ENCODE data around the gene IPO13. TPM values are rescaled to one million over a fixed set of nuclear protein-coding genes. Genes with fewer than 3 reads are reported as not detected.

The IPO13 gene
- total RNA-seq, 1 donor from 2014 or later = 39.2 TPM

DNA sequence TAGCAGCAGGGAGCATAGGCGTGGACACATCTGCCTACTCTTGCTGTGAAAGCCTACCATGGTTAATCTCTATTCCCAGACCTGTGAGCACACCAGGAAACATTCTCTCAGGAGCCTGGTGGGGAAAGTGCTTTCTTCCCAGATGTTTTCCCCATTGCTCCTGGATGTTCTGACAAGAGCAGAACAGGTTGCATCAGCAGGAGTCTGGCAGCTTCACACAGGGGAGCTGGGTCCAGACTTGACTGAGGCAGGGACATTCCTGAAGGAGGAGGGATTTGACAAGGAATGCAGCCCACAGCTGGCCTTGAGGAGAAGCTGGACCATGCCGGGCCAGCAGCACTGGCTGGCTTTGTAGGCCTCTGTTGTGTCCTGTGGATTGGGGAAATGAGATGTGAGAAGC lies 34.1 kb upstream of the IPO13 start:
- no peak for DNase-seq (ENCODE audit: low spot score)
- H3K27ac Mint-ChIP-seq (ENCODE audit: unreplicated experiment) = peak overlapping the region; percentile 85

DNA sequence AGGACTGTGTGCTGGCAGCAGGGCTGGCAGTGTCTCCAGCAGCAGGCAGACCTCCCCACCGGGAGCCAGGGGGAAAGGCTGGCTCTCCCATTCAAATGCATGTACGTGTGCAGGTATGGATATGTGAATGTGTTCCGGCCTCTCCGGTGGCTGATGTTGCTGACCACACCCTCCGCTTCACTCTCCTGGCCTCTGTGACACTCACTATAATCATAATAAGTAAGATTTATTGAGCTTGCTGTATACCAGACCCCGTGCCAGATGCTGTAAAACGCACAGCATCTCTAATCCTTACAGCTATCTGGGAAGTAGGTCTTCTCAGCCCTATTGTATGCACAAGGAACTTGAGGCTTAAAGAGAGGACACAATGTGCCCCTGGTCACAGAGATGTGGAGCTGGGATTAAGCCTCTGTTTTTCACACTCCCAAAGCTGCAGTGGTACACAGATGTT lies 33.7 kb upstream of the IPO13 start:
- peak overlapping the region; percentile 85 for H3K27ac Mint-ChIP-seq (ENCODE audit: unreplicated experiment)
- DNase-seq (ENCODE audit: low spot score) = no peak

More for the DNA sequence above, 34.1 kb upstream of the IPO13 start:
- H3K27me3 Mint-ChIP-seq (ENCODE audit: low read depth) = no peaks in the 10 kb centered on the region
- H3K36me3 Mint-ChIP-seq (ENCODE audit: low read depth) = peaks cover 10% of the 10 kb centered on the region
- no peak overlapping the region for H3K4me3 Mint-ChIP-seq (ENCODE audit: unreplicated experiment)
- no peaks in the 10 kb centered on the region for H3K9me3 Mint-ChIP-seq (ENCODE audit: low read depth)
- peaks cover 17% of the 10 kb centered on the region for H3K4me1 Mint-ChIP-seq (ENCODE audit: low read depth)
- TF ChIP-seq, protein P1, sequence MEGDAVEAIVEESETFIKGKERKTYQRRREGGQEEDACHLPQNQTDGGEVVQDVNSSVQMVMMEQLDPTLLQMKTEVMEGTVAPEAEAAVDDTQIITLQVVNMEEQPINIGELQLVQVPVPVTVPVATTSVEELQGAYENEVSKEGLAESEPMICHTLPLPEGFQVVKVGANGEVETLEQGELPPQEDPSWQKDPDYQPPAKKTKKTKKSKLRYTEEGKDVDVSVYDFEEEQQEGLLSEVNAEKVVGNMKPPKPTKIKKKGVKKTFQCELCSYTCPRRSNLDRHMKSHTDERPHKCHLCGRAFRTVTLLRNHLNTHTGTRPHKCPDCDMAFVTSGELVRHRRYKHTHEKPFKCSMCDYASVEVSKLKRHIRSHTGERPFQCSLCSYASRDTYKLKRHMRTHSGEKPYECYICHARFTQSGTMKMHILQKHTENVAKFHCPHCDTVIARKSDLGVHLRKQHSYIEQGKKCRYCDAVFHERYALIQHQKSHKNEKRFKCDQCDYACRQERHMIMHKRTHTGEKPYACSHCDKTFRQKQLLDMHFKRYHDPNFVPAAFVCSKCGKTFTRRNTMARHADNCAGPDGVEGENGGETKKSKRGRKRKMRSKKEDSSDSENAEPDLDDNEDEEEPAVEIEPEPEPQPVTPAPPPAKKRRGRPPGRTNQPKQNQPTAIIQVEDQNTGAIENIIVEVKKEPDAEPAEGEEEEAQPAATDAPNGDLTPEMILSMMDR (IDR thresholded peaks at IDR 0.05) = no peak

DNA sequence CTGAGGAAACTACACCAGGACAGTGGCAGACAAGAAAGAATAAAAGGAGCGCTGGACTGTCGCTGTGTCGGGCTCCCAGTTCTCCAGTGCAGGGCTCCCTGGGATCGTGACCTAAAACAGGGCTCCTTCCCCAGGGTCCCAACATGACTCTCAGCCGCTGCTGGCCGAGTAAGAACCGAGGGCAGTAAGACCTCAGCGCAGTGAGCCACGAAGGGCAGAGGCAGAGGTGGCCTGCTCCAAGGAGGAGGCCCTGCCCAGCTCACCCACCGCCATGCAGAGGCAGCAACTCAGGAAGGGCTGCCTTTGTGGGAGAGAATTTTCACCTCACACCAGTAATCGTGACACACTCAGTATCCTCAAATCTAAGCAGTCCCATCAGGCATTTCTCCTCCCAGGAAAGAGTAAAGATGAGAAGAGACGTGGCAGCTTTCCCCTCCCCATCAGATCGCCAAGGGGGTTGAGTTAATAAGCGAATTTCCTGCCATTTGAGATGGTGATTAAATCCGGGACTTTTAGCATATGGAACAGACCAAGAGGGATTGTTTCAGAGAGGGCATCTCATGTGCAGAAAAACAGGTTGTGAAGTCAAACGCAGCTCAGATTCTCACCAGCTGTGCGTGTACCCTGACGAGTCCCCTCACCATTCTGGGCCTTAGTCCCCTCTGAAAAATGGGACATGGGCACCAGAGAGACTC lies 32.9 kb upstream of the IPO13 start:
- TF ChIP-seq, protein P1 (IDR thresholded peaks at IDR 0.05) = no peak
- Mint-ChIP-seq H3K27me3 (ENCODE audit: low read depth) (no peaks in the 10 kb centered on the region), H3K4me3 (ENCODE audit: unreplicated experiment) (no peak overlapping the region), H3K4me1 (ENCODE audit: low read depth) (peaks cover 17% of the 10 kb centered on the region), H3K9me3 (ENCODE audit: low read depth) (no peaks in the 10 kb centered on the region), H3K27ac (ENCODE audit: unreplicated experiment) (no peak overlapping the region), H3K36me3 (ENCODE audit: low read depth) (peaks cover 6% of the 10 kb centered on the region)
- DNase-seq (ENCODE audit: low spot score) = no peak

More for the DNA sequence above, 33.7 kb upstream of the IPO13 start:
- Mint-ChIP-seq H3K4me1 (ENCODE audit: low read depth) (peaks cover 17% of the 10 kb centered on the region), H3K27me3 (ENCODE audit: low read depth) (no peaks in the 10 kb centered on the region), H3K4me3 (ENCODE audit: unreplicated experiment) (no peak overlapping the region), H3K36me3 (ENCODE audit: low read depth) (peaks cover 8% of the 10 kb centered on the region), H3K9me3 (ENCODE audit: low read depth) (no peaks in the 10 kb centered on the region)
- TF ChIP-seq, protein P1 (IDR thresholded peaks at IDR 0.05) = no peak

DNA sequence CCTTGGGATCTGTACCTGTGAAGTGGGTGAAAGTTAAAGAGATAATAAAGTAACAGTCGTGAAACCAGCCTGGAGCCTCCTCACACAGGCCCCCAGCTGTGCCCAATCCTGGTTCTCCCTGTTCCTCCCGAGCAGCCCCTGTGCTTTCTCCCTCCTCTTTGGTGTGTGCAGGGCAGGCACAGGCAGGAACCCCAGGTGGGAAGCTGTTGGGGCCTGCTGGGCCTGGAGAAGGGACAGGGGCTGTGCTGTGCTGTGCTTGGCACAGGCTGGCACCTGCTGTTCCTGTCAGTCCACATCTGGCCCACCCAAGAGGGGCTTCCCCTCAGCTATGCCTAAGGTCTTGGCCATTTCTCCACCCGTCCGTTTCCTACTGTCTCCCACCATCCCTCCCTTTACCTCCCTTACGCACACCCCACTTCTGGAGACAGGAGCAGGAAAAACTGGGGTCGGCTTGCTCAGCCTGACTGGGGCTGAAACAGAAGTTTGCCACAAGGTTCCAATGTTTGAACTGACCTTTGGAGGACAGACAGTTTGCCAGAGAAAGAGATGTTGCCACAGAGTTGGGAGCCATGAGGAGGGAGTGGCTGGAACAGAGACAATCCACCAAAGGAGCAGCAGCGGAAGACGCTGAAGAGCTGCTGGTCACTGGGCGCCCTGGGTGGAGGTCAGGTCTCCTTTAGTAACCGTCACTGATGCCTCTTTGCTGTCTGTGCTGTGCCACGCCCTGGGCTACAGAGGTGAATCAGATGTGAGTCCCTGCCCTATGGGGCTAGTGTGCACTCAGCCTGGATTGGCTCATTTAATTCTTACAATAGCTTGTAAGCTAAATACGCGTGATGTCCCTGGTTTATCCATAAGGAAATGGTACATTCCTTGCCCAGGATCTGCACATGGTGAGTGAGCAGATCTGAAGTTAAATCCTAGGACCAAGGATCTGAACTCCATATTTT lies 31.9 kb upstream of the IPO13 start:
- Mint-ChIP-seq H3K4me3 (ENCODE audit: unreplicated experiment) (no peak overlapping the region), H3K27me3 (ENCODE audit: low read depth) (no peaks in the 10 kb centered on the region), H3K4me1 (ENCODE audit: low read depth) (peaks cover 17% of the 10 kb centered on the region), H3K9me3 (ENCODE audit: low read depth) (no peaks in the 10 kb centered on the region), H3K27ac (ENCODE audit: unreplicated experiment) (no peak overlapping the region), H3K36me3 (ENCODE audit: low read depth) (peaks cover 9% of the 10 kb centered on the region)
- TF ChIP-seq, protein P1 (IDR thresholded peaks at IDR 0.05) = no peak
- DNase-seq (ENCODE audit: low spot score) = no peak

DNA sequence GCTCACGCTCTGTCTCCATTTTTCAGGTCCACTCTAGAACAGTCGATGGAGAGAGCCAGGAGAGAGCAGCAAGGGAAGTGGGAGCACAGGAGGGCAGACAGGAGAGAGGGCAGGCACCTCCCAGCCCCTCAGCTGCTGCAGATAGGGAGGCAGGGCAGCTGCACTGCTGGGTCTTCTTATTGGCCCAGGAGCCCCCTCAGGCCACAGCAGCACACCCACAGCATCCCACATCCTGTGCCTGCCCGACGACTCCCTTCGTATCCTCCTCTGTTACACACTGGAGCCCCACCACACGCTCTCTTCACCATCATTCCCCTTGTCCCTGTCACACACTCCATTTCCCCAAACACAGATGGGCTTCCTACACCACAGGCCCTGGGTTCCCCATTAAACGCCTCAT lies 26.8 kb upstream of the IPO13 start:
- peaks cover 14% of the 10 kb centered on the region for H3K36me3 Mint-ChIP-seq (ENCODE audit: low read depth)
- no peaks in the 10 kb centered on the region for H3K27me3 Mint-ChIP-seq (ENCODE audit: low read depth)
- H3K9me3 Mint-ChIP-seq (ENCODE audit: low read depth) = no peaks in the 10 kb centered on the region
- peaks cover 4% of the 10 kb centered on the region for H3K4me1 Mint-ChIP-seq (ENCODE audit: low read depth)
- peak; percentile 50 for DNase-seq (ENCODE audit: low spot score)
- TF ChIP-seq, protein P1 (IDR thresholded peaks at IDR 0.05) = no peak
- no peak overlapping the region for H3K27ac Mint-ChIP-seq (ENCODE audit: unreplicated experiment)
- H3K4me3 Mint-ChIP-seq (ENCODE audit: unreplicated experiment) = no peak overlapping the region

Measured in chondrocyte (in vitro differentiated cells).